ENCODE measurements around the gene SUN5.

- no peak for TF ChIP-seq CTCF (IDR thresholded peaks at IDR 0.05)
- no peak for TF ChIP-seq EZH2 (IDR thresholded peaks at IDR 0.05; ENCODE audit: borderline replicate concordance, insufficient read depth, low read depth, low read length, poor library complexity, severe bottlenecking)
Observed at GRCh38 chr20:32968478-32969241, 35.6 kb downstream of the SUN5 start.

All from B cell (primary cell).